NCI-H446 (cell line): ENCODE results near the gene IL1RAPL1.

Experiments used
- DNase-seq, 2 experiments: peaks; one replicate each; lab custom pipeline; 2025; lab: John Stamatoyannopoulos, UW

The IL1RAPL1 gene

GRCh38 chrX:29652484-29652883 lies 1065.2 kb downstream of the IL1RAPL1 start:
- no peak for DNase-seq

GRCh38 chrX:29653721-29654120 lies 1066.5 kb downstream of the IL1RAPL1 start:
- DNase-seq = no peak

- DNase-seq = no peak
Observed at GRCh38 chrX:29659911-29660310, 1072.7 kb downstream of the IL1RAPL1 start.

GRCh38 chrX:29661290-29661689 lies 1074.0 kb downstream of the IL1RAPL1 start:
- no peak for DNase-seq

DNA sequence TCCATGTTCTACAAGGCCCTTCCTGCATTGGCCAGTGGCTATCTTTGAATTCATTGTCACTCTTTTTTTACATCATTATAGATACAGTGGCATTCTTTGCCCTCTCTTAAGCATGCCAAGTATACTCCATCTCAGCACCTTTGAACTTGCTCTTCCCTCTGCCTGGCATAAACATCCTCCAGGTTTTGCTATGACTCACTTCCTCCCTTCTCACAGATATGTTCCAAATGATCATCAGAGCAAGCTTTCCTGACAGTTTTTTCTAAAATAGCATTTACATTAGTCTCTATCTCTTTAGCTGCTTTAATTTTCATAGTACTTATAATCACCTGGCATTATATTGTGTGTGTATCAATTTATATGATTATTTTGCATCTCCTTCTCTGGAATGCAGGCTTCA lies 1074.9 kb downstream of the IL1RAPL1 start:
- no peak for DNase-seq

- no peak for DNase-seq
Observed at GRCh38 chrX:29662759-29663503, 1075.7 kb downstream of the IL1RAPL1 start.

DNA sequence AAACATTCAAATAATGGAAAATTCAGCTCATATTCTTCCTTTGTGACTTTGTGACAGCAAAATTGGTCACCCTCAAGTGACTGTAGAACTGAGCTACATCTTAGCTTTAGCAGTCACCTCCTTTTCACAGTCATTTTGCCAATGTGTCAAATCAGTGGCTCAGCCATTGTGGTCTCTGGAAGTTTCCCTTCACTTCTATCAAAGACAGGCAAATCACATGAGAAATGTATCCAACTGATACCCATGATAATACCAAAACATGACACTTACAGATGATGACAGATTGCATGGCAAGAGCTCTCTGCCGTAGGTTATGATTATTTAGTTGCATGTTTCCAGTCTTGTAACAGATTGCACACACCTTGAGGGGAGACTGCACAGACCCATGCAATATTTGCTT lies 1078.3 kb downstream of the IL1RAPL1 start:
- no peak for DNase-seq

GRCh38 chrX:29666366-29666765 lies 1079.1 kb downstream of the IL1RAPL1 start:
- DNase-seq = no peak

DNA sequence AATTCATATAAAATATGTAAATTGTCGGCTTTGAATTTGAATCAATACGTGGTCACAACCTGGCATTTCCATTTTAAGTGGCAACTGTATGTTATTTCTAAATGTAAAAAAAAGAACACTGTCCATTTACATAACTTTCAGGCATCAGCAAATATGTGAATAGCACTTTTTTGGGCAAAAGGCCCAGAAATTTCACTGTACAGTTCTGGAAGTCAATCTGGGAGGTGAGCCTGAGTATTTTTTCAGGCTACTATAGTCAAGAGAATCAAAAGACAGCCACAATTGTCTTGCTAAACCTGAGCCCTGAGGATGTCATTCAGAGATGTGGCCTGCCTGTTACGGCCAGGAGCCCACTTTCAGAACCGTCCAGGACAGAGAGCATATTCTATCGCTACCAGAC lies 1084.2 kb downstream of the IL1RAPL1 start:
- DNase-seq = no peak

DNA sequence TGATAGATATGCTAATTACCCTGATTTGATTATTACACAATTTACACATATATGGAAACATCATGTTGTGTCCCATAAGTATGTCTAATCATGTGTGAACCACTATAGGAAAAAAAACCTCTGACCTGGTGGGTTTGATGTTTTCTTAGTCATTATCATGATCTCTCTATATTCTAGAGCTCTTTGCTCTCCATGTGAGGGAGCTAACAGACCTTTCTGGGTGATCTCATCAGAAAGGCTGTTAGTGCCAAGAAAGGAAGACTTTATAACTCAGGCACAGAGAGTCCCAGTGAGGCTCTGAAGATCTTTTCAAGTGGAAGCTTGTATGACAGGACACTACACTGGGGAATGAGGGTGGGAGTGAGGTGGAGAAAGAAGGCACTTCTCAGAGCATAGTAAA lies 1100.4 kb downstream of the IL1RAPL1 start:
- no peak for DNase-seq

DNA sequence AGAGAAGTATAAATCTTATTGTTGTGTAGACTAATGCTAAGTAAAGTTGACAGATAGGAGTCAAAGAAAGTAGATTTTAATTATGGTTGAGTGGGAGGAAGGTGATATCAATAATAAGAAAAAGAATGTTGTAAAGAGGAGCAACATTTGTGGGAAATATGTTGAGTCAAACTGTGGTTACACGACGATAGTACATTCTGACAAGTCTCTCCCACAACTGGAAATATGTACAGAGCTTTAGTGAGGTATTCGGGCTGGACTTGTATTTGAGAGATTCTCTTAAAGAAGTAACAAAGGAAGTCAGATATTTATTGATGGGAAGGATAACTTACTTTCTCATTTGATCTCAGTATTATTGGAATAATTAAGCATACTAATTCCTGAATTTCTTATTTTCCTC lies 1102.8 kb downstream of the IL1RAPL1 start:
- DNase-seq = no peak

DNA sequence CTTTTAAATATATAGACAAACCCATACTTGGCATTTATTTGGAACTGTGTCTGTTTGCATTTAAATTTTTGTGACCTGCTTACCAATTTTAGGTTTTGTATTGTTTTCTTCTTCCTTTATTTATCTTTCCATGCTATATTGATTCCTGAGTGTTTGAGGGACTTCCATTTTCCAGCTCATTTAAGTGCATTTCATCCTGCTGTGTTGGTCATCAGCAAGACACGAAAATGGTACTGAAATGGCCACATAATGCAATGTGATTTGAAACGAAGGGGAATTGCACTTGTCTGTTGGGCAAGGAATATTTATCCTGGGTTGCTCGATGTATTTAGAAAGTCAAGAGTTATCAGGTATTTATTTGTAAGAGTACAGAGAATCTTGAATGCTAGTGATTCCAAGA lies 1103.8 kb downstream of the IL1RAPL1 start:
- no peak for DNase-seq

GRCh38 chrX:29693912-29694311 lies 1106.7 kb downstream of the IL1RAPL1 start:
- DNase-seq = no peak

- no peak for DNase-seq
Observed at GRCh38 chrX:29699239-29699638, 1112.0 kb downstream of the IL1RAPL1 start.

DNA sequence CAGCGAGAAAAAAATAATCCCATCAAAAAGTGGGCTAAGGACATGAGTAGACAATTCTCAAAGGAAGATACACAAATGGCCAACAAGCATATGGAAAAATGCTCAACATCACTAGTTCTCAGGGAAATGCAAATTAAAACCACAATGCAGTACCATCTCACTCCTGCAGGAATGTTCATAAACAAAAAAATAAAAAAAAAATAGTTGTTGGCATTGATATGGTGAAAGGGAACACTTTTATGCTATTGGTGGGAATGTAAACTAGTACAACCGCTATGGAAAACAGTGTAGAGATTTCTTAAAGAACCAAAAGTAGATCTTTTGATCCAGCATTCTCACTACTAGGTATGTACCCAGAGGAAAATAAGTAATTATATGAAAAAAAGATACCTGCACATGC lies 1119.8 kb downstream of the IL1RAPL1 start:
- DNase-seq = no peak

DNA sequence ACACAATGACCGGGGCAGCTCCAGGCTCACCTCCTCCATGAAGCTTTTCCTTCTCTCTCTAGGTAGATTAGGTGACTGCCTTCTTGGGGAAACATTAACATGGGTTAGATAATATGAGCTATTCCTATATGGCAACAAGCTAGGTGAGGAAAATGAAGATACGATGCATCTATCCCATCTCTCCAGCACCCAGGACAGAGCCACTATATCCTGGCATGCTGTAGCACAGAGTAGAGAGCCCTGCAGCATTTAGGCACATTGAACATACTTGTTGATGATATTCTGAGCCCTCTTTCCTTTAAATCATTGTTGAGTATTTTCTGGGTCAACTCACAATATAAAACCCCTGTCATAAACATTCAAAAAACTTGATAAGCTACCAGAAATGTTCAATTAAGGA lies 1133.9 kb downstream of the IL1RAPL1 start:
- DNase-seq = no peak

- no peak for DNase-seq
Observed at GRCh38 chrX:29724316-29724715, 1137.1 kb downstream of the IL1RAPL1 start.

GRCh38 chrX:29726811-29727210 lies 1139.6 kb downstream of the IL1RAPL1 start:
- no peak for DNase-seq

GRCh38 chrX:29728639-29729038 lies 1141.4 kb downstream of the IL1RAPL1 start:
- DNase-seq = no peak

- DNase-seq = no peak
Observed at GRCh38 chrX:29744966-29745365, 1157.7 kb downstream of the IL1RAPL1 start.

DNA sequence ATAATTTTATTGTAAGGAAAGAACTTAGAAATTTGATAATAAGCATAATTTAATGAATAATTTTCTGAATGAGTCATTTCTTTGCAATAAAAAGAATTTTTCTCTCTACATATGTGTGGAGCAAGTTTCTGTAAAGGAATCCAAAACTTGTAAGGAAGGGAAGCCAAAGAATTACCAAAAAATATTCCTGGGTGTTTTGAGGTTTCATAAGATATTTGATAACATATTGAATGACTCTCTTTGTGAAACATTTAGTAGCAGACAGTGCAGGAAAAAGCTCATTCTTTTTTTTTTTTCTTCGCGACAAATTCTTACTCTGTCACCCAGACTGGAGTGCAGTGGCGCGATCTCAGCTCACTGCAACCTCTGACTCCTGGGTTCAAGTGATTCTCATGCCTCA lies 1159.1 kb downstream of the IL1RAPL1 start:
- no peak for DNase-seq

- DNase-seq = no peak
Observed at GRCh38 chrX:29762006-29762405, 1174.8 kb downstream of the IL1RAPL1 start.

- DNase-seq = no peak
Observed at GRCh38 chrX:29775890-29776289, 1188.6 kb downstream of the IL1RAPL1 start.

- DNase-seq = no peak
Observed at GRCh38 chrX:29787656-29788055, 1200.4 kb downstream of the IL1RAPL1 start.
